HepG2 (cell line): ENCODE results near the gene RAP1GAP2. TPM values are rescaled to one million over a fixed set of nuclear protein-coding genes. Genes with fewer than 3 reads are reported as not detected.

Experiments used
- ATAC-seq: fragments of 200-7000 bp; cut with Tn5 transposase; 3 replicates; pipeline ENCODE4 v1.9.1; 2020; ENCODE audit warnings: mild to moderate bottlenecking, moderate library complexity
- BruUV-seq: library from RNA; stranded (reverse); fragments of 400-500 nt; replicated peaks from 2 replicates; lab custom pipeline; 2021; lab: Mats Ljungman, UMichigan
- CTCF ChIA-PET: fragments of 300-600 bp; formaldehyde crosslinking; extraction: SDS; loops from one replicate; lab custom pipeline; 2021; ENCODE audit warnings: low total read pairs, inconsistent platforms, low intra/inter-chr PET ratio; lab: Yijun Ruan, JAX
- POLR2A ChIA-PET: fragments of 350-600 bp; sonication (Branson Sonifier 250); formaldehyde crosslinking; loops from one replicate; lab custom pipeline; 2020; ENCODE audit warnings: antibody characterized with exemption, inconsistent platforms; lab: Yijun Ruan, JAX
- DNase-seq: peaks from one replicate; pipeline ENCODE4 v3.0.0-alpha.2; 2015; ENCODE audit warnings: low spot score
- FAIRE-seq: peaks from 3 replicates; lab custom pipeline; 2011; peaks lifted over from hg19 to GRCh38; lab: Jason Lieb, UNC
- H2AFZ ChIP-seq: one replicate; pipeline ENCODE4 v1.6.1; 2011; ENCODE audit warnings: low read length, inconsistent platforms
- H3K27ac ChIP-seq: fragments of 300-600 bp; 3 replicates; pipeline ENCODE4 v1.8.0; 2011; ENCODE audit warnings: mixed run types, mild to moderate bottlenecking, mixed read lengths, low read length, inconsistent platforms; ENCODE audit not compliant: insufficient read depth; ENCODE audit errors: extremely low read length
- H3K27me3 ChIP-seq, 2 experiments: fragments of 200-600 bp in 1 of 2; 2 replicates in 1 of 2; 3 replicates in 1 of 2; pipeline versions ENCODE4 v1.6.0 to v1.8.0; 2011; ENCODE audit warnings: low read length in 2 of 2, mild to moderate bottlenecking in 2 of 2, moderate library complexity in 2 of 2, inconsistent platforms in 1 of 2; ENCODE audit not compliant: insufficient read depth in 2 of 2, control insufficient read depth in 1 of 2
- H3K36me3 ChIP-seq, 2 experiments: fragments of 200-600 bp in 1 of 2; replicated peaks in 1 of 2; 2 replicates in 1 of 2; 3 replicates in 1 of 2; pipeline versions ENCODE4 v1.5.1 to v1.8.0; 2011; ENCODE audit warnings: low read length in 2 of 2, inconsistent platforms in 1 of 2; ENCODE audit not compliant: insufficient read depth in 2 of 2, control insufficient read depth in 1 of 2
- H3K4me1 ChIP-seq: 2 replicates; pipeline ENCODE4 v1.5.1; 2012; ENCODE audit warnings: low read length, inconsistent platforms; ENCODE audit not compliant: insufficient read depth
- H3K4me2 ChIP-seq: 2 replicates; pipeline ENCODE4 v1.6.0; 2011; ENCODE audit warnings: low read depth, low read length, inconsistent platforms
- H3K4me3 ChIP-seq, 3 experiments: fragments of 200-600 bp in 1 of 3; sonication (generic), shearing (Covaris generic) in 1 of 3; replicated peaks in 1 of 3; 2 replicates each; pipeline ENCODE4 v1.5.1; 2011 to 2016; ENCODE audit warnings: low read length in 3 of 3, inconsistent platforms in 2 of 3, low read depth in 2 of 3, mild to moderate bottlenecking in 2 of 3, control low read depth in 1 of 3, mixed read lengths in 1 of 3; ENCODE audit not compliant: insufficient read depth in 1 of 3
- H3K79me2 ChIP-seq: one replicate; pipeline ENCODE4 v1.6.1; 2011; ENCODE audit warnings: low read length, inconsistent platforms; ENCODE audit not compliant: insufficient read depth
- H3K9ac ChIP-seq: 2 replicates; pipeline ENCODE4 v1.6.0; 2011; ENCODE audit warnings: mild to moderate bottlenecking, low read depth, low read length, inconsistent platforms; ENCODE audit not compliant: insufficient read depth
- H3K9me3 ChIP-seq: 2 replicates; pipeline ENCODE4 v1.5.1; 2012; ENCODE audit warnings: mild to moderate bottlenecking, low read length
- H4K20me1 ChIP-seq: 2 replicates; pipeline ENCODE4 v1.6.0; 2011; ENCODE audit warnings: inconsistent platforms, mild to moderate bottlenecking, low read length, moderate library complexity; ENCODE audit not compliant: insufficient read depth
- ATF7-NPFF ChIP-seq: sonication (generic); formaldehyde crosslinking; IDR thresholded peaks from 2 replicates; pipeline ENCODE4 v1.8.1; 2023; ENCODE audit warnings: mild to moderate bottlenecking, low read depth, missing genetic modification reagents, moderate library complexity
- CHD2 ChIP-seq: IDR thresholded peaks from 2 replicates; pipeline ENCODE4 v1.6.1; 2011; ENCODE audit warnings: low read depth, low read length, improper control_type of control experiment
- FOSL1 ChIP-seq: sonication (generic); formaldehyde crosslinking; IDR thresholded peaks from 2 replicates; pipeline ENCODE4 v1.9.0; 2021; ENCODE audit warnings: missing genetic modification reagents, borderline replicate concordance
- HOXA9 ChIP-seq: sonication (generic); formaldehyde crosslinking; IDR thresholded peaks from 2 replicates; pipeline ENCODE4 v1.8.1; 2022; ENCODE audit warnings: missing genetic modification reagents, mild to moderate bottlenecking, moderate library complexity, borderline replicate concordance
- KLF15 ChIP-seq: sonication (generic); formaldehyde crosslinking; IDR thresholded peaks from 2 replicates; pipeline ENCODE4 v1.8.1; 2023; ENCODE audit warnings: borderline replicate concordance, mild to moderate bottlenecking, inconsistent platforms, missing genetic modification reagents, mixed read lengths
- RXRB ChIP-seq: IDR thresholded peaks from 2 replicates; pipeline ENCODE4 v1.6.1; 2016; ENCODE audit warnings: borderline replicate concordance, missing genetic modification reagents, missing compliant biosample characterization
- SP5 ChIP-seq: IDR thresholded peaks from 2 replicates; pipeline ENCODE4 v1.6.1; 2016; ENCODE audit warnings: low read depth, borderline replicate concordance
- ZBTB3 ChIP-seq: sonication (generic); formaldehyde crosslinking; IDR thresholded peaks from 2 replicates; pipeline ENCODE4 v1.4.0; 2020; ENCODE audit warnings: low read depth, mild to moderate bottlenecking, moderate library complexity, missing genetic modification reagents, borderline replicate concordance
- ZNF230 ChIP-seq: sonication (generic); formaldehyde crosslinking; IDR thresholded peaks from 2 replicates; pipeline ENCODE4 v1.4.0; 2020; ENCODE audit warnings: mild to moderate bottlenecking, missing genetic modification reagents
- ZNF274 ChIP-seq: sonication (generic); formaldehyde crosslinking; IDR thresholded peaks from 2 replicates; pipeline ENCODE4 v1.5.1; 2020; ENCODE audit warnings: mild to moderate bottlenecking, missing genetic modification reagents
- ZNF577 ChIP-seq: sonication (generic); formaldehyde crosslinking; IDR thresholded peaks from 2 replicates; pipeline ENCODE4 v1.4.0; 2020; ENCODE audit warnings: mild to moderate bottlenecking, low read depth, missing genetic modification reagents, borderline replicate concordance
- ZNF768 ChIP-seq: sonication (generic); formaldehyde crosslinking; IDR thresholded peaks from 2 replicates; pipeline ENCODE4 v1.4.0; 2020; ENCODE audit warnings: missing genetic modification reagents
- ZNF790 ChIP-seq: sonication (generic); formaldehyde crosslinking; IDR thresholded peaks from 2 replicates; pipeline ENCODE4 v1.8.0; 2022; ENCODE audit warnings: missing genetic modification reagents, mild to moderate bottlenecking, borderline replicate concordance
- WGBS: methylation state at CpG from one replicate; pipeline ENCODE4 v1.1.6; 2017; ENCODE audit warnings: low lambda C conversion rate; 5-methylcytosine and 5-hydroxymethylcytosine counted together
- in situ Hi-C: cut with HindIII; loops from 2 replicates; pipeline ENCODE4 v1.10.0; 2017; ENCODE audit warnings: low pct_unique_long_range_greater_than_20kb; ENCODE audit not compliant: extremely low pct_ligation_motif_present
- intact Hi-C: fragments of 100-400 bp; cut with micrococcal nuclease; formaldehyde crosslinking; loops from one replicate; pipeline ENCODE4 v1.10.0; 2022; ENCODE audit not compliant: unreplicated experiment
- polyA plus RNA-seq, 8 experiments: library from polyadenylated mRNA; depleted of rRNA in 3 of 8; stranded (reverse) in 7 of 8; unstranded in 1 of 8; fragments of >200 nt; fragmentation: Illumina TruSeq in 4 of 8; extraction: Trizol in 4 of 8; gene quantifications; 2 replicates each; pipeline versions ENCODE4 v1.2.1 to v1.2.3, GENCODE V29; 2011 to 2016; ENCODE audit warnings: low read depth in 4 of 8, missing spikeins in 1 of 8, mixed read lengths in 1 of 8; ENCODE audit not compliant: insufficient read depth in 1 of 8
- total RNA-seq, 5 experiments: library from RNA; depleted of rRNA; stranded (reverse); fragments of >200 nt; fragmentation: Illumina TruSeq; extraction: Trizol; gene quantifications; 2 replicates each; pipeline ENCODE4 v1.2.3, GENCODE V29; 2016; ENCODE audit warnings: low read depth in 1 of 5
- TF ChIP-seq, protein P1 (sequence below): sonication (generic); formaldehyde crosslinking; conservative IDR thresholded peaks from 2 replicates; pipeline ENCODE4 v1.8.0; 2022; ENCODE audit warnings: mild to moderate bottlenecking, moderate library complexity, missing genetic modification reagents
- TF ChIP-seq, protein P2 (sequence below): sonication (generic); formaldehyde crosslinking; IDR thresholded peaks from 2 replicates; pipeline ENCODE4 v1.4.0; 2020; ENCODE audit warnings: missing genetic modification reagents, borderline replicate concordance
- TF ChIP-seq, protein P3 (sequence below): sonication (generic); formaldehyde crosslinking; IDR thresholded peaks from 2 replicates; pipeline ENCODE4 v1.4.0; 2020; ENCODE audit warnings: mild to moderate bottlenecking, missing genetic modification reagents
- TF ChIP-seq, protein P4 (sequence below): IDR thresholded peaks from 2 replicates; pipeline ENCODE4 v1.6.1; 2012; ENCODE audit warnings: inconsistent platforms
- TF ChIP-seq, protein P5 (sequence below): sonication (generic); formaldehyde crosslinking; IDR thresholded peaks from 2 replicates; pipeline ENCODE4 v1.4.0; 2020; ENCODE audit warnings: missing genetic modification reagents, low read depth, mild to moderate bottlenecking, borderline replicate concordance

Gene RAP1GAP2
- total and polyA plus RNA-seq, 2 of the 13 experiments (the other 11 are each of a cell fraction or from before 2014, with no cell fraction given), result 10.9 to 12.0 TPM

DNA sequence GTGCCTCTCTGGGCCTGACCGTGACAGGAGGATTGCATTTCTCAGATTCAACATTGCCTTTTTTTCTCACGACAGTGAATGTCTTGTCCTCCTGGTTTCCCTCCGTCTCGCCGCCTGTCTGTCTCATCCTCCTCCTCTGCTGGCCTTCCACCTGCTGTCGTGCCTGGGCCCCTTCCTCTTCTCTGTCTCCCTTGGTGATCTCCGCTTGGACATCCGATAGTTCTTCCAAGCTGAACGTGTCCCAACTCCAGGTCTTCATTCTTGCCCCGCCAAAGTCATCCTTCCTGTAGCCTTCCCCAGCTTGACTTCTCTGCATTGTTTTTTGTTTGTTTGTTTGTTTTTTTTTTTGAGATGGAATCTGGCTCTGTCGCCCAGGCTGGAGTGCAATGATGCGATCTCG is 79.4 kb downstream of the RAP1GAP2 start (continued):
- TF ChIP-seq, protein P1, sequence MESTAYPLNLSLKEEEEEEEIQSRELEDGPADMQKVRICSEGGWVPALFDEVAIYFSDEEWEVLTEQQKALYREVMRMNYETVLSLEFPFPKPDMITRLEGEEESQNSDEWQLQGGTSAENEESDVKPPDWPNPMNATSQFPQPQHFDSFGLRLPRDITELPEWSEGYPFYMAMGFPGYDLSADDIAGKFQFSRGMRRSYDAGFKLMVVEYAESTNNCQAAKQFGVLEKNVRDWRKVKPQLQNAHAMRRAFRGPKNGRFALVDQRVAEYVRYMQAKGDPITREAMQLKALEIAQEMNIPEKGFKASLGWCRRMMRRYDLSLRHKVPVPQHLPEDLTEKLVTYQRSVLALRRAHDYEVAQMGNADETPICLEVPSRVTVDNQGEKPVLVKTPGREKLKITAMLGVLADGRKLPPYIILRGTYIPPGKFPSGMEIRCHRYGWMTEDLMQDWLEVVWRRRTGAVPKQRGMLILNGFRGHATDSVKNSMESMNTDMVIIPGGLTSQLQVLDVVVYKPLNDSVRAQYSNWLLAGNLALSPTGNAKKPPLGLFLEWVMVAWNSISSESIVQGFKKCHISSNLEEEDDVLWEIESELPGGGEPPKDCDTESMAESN (CRISPR knock-in tag), result no peak
- TF ChIP-seq FOSL1 (CRISPR knock-in tag) (no peak), ATF7-NPFF (no peak), HOXA9 (CRISPR knock-in tag) (no peak), ZNF790 (no peak)

DNA sequence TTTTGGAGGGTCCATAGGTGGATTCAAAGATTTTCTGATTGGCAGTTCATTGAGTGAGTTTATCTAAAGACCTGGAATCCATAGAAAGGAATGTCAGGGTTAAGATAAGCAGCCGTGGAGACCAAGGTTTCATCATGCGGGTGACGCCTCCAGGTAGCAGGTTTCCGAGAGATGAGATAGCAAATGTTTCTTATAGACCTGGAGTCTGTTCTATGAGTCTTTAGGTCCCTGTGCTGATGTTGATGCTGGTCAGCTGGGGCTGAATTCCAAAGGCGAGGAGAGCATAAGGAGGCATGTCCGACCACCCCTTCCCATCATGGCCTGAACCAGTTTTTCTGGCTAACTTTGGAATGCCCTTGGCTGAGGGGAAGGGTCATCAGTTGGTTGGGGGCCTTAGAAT is 80.2 kb downstream of the RAP1GAP2 start:
- DNase-seq (no peak), FAIRE-seq (no peak), ATAC-seq (no peak)
- Histone ChIP-seq H3K27me3 (no peaks in the 10 kb centered on the region), H3K4me2 (no peak overlapping the region), H3K27ac (no peak overlapping the region), H3K4me1 (peaks cover 12% of the 10 kb centered on the region), H4K20me1 (no peaks in the 10 kb centered on the region), H3K79me2 (no peaks in the 10 kb centered on the region), H3K4me3 (no peak overlapping the region), H3K36me3 (no peaks in the 10 kb centered on the region), H3K9ac (no peak overlapping the region), H2AFZ (no peak overlapping the region), H3K9me3 (no peaks in the 10 kb centered on the region)
- 63% methylated on average over 6 of the region's 6 CpGs for WGBS
- in situ Hi-C loops, result no loop called here
- BruUV-seq, result no TSS peak
- intact Hi-C loops, result no loop called here
- ChIA-PET POLR2A (no interaction called here), CTCF (no interaction called here)
- TF ChIP-seq RXRB (CRISPR knock-in tag) (no peak), ZBTB3 (CRISPR knock-in tag) (no peak), ZNF230 (CRISPR knock-in tag) (no peak), SP5 (CRISPR knock-in tag) (no peak), ZNF577 (no peak), ZNF274 (CRISPR knock-in tag) (no peak), ZNF768 (CRISPR knock-in tag) (no peak), KLF15 (CRISPR knock-in tag) (no peak), CHD2 (no peak)
- TF ChIP-seq, protein P2, sequence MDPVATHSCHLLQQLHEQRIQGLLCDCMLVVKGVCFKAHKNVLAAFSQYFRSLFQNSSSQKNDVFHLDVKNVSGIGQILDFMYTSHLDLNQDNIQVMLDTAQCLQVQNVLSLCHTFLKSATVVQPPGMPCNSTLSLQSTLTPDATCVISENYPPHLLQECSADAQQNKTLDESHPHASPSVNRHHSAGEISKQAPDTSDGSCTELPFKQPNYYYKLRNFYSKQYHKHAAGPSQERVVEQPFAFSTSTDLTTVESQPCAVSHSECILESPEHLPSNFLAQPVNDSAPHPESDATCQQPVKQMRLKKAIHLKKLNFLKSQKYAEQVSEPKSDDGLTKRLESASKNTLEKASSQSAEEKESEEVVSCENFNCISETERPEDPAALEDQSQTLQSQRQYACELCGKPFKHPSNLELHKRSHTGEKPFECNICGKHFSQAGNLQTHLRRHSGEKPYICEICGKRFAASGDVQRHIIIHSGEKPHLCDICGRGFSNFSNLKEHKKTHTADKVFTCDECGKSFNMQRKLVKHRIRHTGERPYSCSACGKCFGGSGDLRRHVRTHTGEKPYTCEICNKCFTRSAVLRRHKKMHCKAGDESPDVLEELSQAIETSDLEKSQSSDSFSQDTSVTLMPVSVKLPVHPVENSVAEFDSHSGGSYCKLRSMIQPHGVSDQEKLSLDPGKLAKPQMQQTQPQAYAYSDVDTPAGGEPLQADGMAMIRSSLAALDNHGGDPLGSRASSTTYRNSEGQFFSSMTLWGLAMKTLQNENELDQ, result no peak
- TF ChIP-seq, protein P3, sequence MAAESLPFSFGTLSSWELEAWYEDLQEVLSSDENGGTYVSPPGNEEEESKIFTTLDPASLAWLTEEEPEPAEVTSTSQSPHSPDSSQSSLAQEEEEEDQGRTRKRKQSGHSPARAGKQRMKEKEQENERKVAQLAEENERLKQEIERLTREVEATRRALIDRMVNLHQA (CRISPR knock-in tag), result no peak
- TF ChIP-seq, protein P4, sequence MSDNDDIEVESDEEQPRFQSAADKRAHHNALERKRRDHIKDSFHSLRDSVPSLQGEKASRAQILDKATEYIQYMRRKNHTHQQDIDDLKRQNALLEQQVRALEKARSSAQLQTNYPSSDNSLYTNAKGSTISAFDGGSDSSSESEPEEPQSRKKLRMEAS, result no peak
- TF ChIP-seq, protein P5, sequence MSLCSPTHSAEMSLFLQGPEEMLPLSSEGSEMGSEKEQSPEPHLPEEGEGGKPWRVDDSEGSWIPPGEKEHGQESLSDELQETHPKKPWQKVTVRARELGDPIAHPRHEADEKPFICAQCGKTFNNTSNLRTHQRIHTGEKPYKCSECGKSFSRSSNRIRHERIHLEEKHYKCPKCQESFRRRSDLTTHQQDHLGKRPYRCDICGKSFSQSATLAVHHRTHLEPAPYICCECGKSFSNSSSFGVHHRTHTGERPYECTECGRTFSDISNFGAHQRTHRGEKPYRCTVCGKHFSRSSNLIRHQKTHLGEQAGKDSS, result no peak
